ENCODE results near the gene GAPVD1. TPM values are rescaled to one million over a fixed set of nuclear protein-coding genes. Genes with fewer than 3 reads are reported as not detected.

Gene GAPVD1
- total and polyA plus RNA-seq, 2 of the 8 experiments (the other 6 are each of a cell fraction or from before 2014, with no cell fraction given), result 5.5 to 40.5 TPM

GRCh38 chr9:125241000-125241862 lies 20.4 kb upstream of the GAPVD1 start, which contains the start of gene HSPA5 (continued):
- TF ChIP-seq SIN3A (conservative IDR thresholded peaks at IDR 0.05 in 1 of 2, IDR thresholded peaks at IDR 0.05 in 1 of 2; ENCODE audit: low read depth in 1 of 2, low read length in 2 of 2), result peak; percentile 55 to 89; a peak in 2 of 4 replicates
- no peak for TF ChIP-seq EP300 (IDR thresholded peaks at IDR 0.05; ENCODE audit: borderline replicate concordance in 1 of 2, low read depth in 2 of 2, low read length in 2 of 2)
- no peak for TF ChIP-seq USF2 (IDR thresholded peaks at IDR 0.05; ENCODE audit: low read length)
- peak; percentile 97 for TF ChIP-seq TAF1 (IDR thresholded peaks at IDR 0.05; ENCODE audit: low read depth, low read length)
- TF ChIP-seq SIRT6 (IDR thresholded peaks at IDR 0.05; ENCODE audit: low read length), result no peak
- TF ChIP-seq SP4 (IDR thresholded peaks at IDR 0.05; ENCODE audit: low read length), result peak; percentile 63; the same call in 1 of the 2 replicates
- peak; percentile 5 for TF ChIP-seq NANOG (IDR thresholded peaks at IDR 0.05; ENCODE audit: insufficient read depth, low read depth, low read length, poor library complexity, severe bottlenecking)
